Activated T-helper 9 cell treated with anti-CD3 and anti-CD28 coated beads, Interleukin-2, amount 50 U/mL, for 16 hours (primary cell): ENCODE data around the gene APOBEC3A.

Source experiments
- DNase-seq: peaks from one replicate; pipeline ENCODE4 v3.0.0-alpha.2; 2020; ENCODE audit warnings: low read depth

The APOBEC3A gene

GRCh38 chr22:38957046-38957770 is at the start of gene APOBEC3A:
Gene APOBEC3A (plus strand): TSS chr22:38957609. CDS start chr22:38957692, 83 bp downstream.
- DNase-seq: no peak

DNA sequence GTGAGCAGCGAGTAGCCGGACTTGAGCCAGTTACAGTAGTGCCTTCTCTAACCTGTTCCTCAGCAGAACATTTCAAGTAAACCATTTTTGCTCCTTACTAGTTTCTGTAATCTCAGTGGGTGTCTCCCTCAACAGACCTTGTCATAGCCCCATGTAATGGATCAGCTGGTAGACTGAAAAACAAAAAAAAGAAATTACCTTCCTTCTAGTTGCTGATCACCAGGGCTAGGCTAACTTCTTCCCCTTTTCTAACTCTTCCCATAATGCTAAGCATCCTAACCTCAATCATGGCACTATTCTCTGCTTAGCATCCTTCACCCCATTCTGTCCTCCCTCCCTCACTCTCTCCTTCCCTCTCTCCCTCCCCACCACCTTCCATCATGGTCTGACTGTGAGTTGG is 49.6 kb upstream of the APOBEC3A start:
- no peak for DNase-seq

GRCh38 chr22:38911434-38911833 is 46.0 kb upstream of the APOBEC3A start:
- DNase-seq: no peak

- DNase-seq: no peak
Measured at GRCh38 chr22:38919631-38920190, 37.7 kb upstream of the APOBEC3A start.

GRCh38 chr22:38921120-38921519 is 36.3 kb upstream of the APOBEC3A start:
- no peak for DNase-seq

GRCh38 chr22:38921806-38922205 is 35.6 kb upstream of the APOBEC3A start:
- no peak for DNase-seq

- DNase-seq: no peak
Measured at GRCh38 chr22:38923463-38924346, 33.7 kb upstream of the APOBEC3A start.

DNA sequence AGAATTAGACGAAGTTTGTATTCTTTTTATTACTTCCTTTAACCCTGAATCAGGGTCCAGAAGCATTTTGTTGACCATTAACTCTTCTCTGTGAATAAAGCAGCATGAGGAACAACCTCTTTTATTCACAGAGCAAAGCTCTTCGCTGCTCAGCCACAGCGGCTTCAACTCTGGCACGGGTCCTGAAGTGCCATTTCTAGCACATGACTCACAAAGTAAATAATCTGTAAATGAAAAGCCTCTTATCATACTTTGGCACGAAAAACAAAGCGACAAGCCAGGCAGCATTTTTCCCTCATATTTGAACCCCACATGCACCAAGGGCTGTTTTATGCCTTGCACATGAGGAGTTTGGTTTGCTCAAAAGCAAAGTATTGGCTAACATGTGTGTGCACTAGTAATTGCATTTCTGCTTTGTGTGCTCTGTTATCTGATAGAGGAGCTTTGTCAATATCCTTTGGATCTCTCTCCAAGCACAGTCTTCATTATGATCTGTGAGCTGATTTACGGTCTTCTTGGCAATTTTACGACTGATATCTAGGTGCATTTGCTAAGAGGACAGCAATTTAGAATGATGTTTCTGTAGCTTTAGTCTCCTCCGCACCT is 33.0 kb upstream of the APOBEC3A start:
- no peak for DNase-seq

DNA sequence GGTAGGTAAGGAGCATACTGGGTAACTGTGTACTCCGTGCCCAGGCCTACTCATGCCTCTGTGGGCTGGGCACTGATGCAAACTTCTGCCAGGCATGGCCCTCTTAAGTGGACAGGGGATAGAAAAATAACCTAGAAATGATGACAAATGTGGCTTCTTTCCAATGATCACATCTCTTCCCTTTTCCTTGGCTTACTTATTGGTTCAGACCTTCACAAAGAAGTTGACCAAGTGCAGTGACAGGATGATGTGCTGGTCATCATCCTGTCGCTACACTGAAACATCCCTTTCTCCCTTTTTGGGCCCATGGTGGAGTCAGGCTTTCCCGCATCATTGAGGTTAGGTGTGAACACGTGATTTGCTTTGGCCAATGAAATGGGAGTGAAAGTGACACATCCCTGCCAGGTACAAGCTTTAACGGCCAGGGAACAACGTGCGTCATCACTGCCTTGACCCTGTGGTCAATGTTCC is 31.8 kb upstream of the APOBEC3A start:
- DNase-seq: no peak

DNA sequence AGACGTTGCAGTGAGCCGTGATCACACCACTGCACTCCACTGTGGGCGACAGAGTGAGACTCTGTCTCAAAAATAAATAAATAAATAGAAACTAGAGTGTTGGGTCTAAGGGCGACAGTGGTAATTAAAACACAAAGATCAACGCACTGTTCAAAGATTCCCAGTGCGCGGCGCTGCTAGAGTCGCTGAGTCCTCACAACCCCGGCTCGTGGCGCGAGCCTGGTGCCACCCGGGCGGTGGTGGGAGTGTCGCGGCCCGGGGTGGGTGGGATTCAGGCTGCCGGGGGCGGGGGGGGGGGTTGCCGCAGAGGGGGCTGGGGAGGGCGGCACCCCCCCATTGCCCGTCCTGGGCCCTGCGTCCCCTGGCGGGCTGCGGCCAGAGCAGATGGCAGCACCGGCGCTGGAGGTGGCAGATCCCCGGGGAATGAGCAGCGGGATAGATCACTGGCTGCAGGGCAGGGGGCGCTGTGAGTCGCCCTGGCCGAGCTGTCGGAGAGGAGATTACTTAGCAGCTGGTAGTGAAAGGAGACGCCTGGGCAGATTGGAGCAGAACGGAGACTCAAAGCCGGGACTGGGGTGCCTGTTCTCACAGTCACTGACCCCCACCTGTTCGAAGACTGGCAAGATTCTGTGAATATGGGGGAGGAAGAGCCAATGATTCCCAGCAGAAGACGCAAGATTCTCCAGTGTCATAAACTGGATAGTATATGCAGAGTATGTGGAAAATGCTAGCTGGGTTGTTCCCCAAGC is 30.2 kb upstream of the APOBEC3A start:
- peak; percentile 44 for DNase-seq

DNA sequence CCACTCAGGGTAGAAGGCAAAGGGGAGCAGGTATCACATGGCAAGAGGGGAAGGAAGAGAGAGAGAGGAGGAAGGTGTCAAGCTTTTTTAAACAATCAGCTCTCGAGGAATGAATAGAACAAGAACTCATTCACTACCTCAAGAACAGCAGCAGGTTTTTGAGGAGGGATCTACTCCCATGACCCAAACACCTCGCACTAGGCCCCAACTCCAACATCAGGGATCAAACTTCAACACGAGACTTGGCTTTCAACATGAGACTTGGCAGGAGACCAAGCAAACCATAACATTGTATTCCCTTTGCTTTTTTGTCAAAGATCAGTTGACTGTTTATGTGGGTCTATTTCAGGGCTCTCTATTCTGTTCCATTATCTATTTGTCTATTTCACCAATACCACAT is 26.9 kb upstream of the APOBEC3A start:
- DNase-seq: no peak

DNA sequence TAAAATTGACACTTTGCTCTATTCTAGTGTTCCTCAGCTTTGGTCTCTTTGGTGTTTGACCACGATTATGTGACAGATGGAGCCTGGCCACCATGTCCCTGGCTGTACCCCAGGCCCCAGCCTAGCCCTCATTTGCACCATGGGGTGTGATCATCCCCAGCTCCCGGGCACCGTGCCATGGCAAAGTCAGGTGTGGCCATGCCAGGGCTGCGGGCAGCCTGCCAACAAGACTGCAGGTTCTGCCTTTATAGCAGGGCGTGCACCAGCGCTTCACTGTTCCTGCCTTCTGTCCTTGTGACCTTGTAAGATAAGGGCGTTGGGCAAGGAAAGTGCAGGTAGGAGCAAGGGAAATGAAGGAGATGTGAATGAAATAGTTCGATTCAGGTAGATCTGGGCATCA is 22.4 kb upstream of the APOBEC3A start:
- no peak for DNase-seq

DNA sequence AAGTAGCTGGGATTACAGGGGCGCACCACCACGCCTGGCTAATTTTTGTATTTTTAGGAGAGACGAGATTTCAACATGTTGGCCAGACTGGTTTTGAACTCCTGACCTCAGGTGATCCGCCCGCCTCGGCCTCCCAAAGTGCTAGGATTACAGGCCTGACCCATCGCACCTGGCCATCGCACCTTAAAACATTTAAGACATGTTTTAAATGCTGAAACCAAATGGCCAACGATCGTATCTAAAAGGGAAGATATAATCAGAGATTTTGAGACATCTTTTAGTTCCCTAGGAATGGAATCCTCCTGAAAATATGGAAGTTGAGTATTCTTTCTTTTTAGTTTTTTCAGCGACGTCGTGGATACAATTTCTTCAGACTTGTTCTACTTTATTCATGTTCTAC is 21.8 kb upstream of the APOBEC3A start:
- DNase-seq: no peak

- DNase-seq: no peak
Measured at GRCh38 chr22:38936562-38936961, 20.8 kb upstream of the APOBEC3A start.

DNA sequence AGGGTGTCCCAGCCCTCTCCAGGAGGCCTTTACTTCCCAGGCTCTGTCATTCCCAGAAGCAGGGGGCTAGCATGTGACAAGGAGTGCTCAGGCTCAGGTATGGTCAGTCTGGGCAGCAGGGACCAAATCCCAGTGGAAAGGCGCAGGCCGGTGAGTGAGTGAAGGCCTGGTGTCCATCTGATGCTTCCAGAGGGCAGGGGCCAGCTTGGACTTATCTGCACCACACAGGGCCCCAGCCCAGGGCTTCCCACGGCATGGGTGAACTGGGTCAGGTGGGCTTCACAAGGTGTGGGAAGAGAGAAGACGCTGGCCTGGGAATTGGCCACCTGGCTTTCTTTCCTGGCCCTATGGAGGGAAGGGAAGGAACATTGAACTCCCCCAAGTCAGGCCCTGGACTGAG is 20.4 kb upstream of the APOBEC3A start:
- no peak for DNase-seq

- no peak for DNase-seq
Measured at GRCh38 chr22:38937541-38937940, 19.9 kb upstream of the APOBEC3A start.

- DNase-seq: no peak
Measured at GRCh38 chr22:38938221-38938620, 19.2 kb upstream of the APOBEC3A start.

GRCh38 chr22:38938925-38939324 is 18.5 kb upstream of the APOBEC3A start:
- no peak for DNase-seq

DNA sequence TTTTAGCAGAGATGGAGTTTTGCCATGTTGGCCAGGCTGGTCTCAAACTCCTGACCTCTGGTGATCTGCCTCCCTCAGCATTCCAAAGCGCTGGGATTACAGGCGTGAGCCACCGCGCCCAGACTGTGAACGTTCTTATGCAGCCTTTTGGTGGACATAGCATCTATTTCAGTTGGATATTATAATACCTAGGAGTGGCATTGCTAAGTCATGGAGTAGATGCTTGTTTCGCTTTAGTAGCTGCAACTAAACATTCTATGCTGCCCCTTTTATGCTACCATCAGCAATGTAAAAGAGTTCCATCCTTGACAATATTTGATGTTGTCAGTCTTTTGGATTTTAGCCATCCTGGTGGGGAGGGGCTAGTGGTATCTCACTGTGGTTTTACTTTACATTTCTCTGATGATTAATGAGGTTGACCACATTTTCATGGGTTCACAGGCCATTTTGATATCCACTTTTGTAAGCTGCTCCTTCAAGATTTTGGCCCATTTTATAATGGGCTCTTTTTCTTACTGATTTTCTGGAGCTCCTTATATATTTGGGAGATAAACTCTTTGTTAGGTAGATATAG is 16.5 kb upstream of the APOBEC3A start:
- DNase-seq: no peak

GRCh38 chr22:38941488-38941987 is 15.9 kb upstream of the APOBEC3A start:
- peak; percentile 69 for DNase-seq

- DNase-seq: no peak
Measured at GRCh38 chr22:38942702-38943101, 14.7 kb upstream of the APOBEC3A start.
